NB4 (cell line): Measurements from ENCODE around the gene SMURF2.

Experiments used
- POLR2A ChIP-seq: IDR thresholded peaks from 2 replicates; pipeline ENCODE4 v1.6.1; 2011; ENCODE audit warnings: mild to moderate bottlenecking; ENCODE audit not compliant: insufficient read length; ENCODE audit errors: extremely low read depth
- TF ChIP-seq, protein P1 (sequence below): IDR thresholded peaks from one replicate; pipeline ENCODE4 v1.5.1; 2012; ENCODE audit warnings: low read depth, low read length
- TF ChIP-seq, protein P2 (sequence below): IDR thresholded peaks from 2 replicates; pipeline ENCODE4 v1.6.1; 2011; ENCODE audit warnings: low read depth, low read length

DNA sequence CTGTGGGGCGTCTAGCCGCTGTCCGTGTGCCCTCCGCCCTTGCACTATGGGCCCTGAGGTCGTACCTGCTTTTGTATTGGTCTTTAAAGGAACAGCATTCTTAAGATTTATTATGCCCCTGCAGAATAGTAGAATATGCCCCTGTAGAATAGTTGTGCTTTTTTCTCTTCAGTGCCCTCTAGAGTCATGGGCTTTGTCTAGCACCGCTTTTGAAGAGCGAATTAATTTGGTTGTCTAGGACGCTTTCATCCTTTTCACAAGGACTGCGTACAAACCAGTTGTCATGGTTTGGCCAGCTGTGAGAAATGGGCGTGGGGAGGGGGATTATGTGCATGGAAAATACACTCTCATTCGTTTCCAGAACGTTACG is 154.7 kb downstream of the SMURF2 start:
- TF ChIP-seq, protein P1, sequence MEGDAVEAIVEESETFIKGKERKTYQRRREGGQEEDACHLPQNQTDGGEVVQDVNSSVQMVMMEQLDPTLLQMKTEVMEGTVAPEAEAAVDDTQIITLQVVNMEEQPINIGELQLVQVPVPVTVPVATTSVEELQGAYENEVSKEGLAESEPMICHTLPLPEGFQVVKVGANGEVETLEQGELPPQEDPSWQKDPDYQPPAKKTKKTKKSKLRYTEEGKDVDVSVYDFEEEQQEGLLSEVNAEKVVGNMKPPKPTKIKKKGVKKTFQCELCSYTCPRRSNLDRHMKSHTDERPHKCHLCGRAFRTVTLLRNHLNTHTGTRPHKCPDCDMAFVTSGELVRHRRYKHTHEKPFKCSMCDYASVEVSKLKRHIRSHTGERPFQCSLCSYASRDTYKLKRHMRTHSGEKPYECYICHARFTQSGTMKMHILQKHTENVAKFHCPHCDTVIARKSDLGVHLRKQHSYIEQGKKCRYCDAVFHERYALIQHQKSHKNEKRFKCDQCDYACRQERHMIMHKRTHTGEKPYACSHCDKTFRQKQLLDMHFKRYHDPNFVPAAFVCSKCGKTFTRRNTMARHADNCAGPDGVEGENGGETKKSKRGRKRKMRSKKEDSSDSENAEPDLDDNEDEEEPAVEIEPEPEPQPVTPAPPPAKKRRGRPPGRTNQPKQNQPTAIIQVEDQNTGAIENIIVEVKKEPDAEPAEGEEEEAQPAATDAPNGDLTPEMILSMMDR: peak; percentile 43
- TF ChIP-seq POLR2A: no peak
- TF ChIP-seq, protein P2, sequence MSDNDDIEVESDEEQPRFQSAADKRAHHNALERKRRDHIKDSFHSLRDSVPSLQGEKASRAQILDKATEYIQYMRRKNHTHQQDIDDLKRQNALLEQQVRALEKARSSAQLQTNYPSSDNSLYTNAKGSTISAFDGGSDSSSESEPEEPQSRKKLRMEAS: no peak
